Measurements from ENCODE around the gene ACVR2A. TPM values are rescaled to one million over a fixed set of nuclear protein-coding genes. Genes with fewer than 3 reads are reported as not detected.

Gene ACVR2A
- total RNA-seq (1 to 10 TPM; 1.4 to 2.5 TPM), polyA plus RNA-seq (3.2 TPM)

DNA sequence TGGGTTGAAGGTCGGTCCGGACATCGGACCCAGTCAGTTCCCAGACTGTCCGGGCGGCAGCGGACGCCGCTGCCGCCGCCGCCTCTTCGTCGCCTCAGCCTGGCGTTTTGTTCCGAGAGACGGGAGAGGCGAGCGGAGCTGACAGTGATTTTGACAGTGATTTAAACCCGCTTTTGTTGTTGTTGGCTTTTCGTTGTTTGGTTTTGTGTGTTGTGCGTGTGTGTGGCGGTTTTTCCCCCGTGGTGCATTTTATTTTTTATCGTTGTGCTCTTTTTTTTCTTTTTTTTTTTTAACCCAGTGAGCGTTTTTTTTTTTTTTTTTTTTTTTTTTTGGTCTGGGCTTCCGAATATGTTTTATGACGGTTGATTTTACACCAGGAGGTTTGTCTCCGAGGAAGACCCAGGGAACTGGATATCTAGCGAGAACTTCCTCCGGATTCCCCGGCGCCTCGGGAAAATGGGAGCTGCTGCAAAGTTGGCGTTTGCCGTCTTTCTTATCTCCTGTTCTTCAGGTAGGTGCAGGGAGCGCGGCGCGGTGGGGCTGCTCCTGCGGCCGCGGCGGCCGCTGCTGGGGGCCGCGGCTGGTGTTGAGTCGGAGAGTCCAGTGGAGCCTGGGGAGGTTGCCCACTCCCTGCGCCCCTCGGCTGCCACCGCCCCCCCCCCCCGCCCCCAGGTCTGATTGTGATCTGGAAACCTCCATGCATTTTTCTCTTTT lies at the start of gene ACVR2A:
ACVR2A (plus strand) TSS at position 333 of the 714 bp plus-strand sequence; CDS start at position 457, 124 bp downstream.
- no peaks in the 10 kb centered on the region for H3K9me3 ChIP-seq (ENCODE audit: low read length)
- H3K4me3 ChIP-seq (ENCODE audit: low read length) = peak within 1 kb of the TSS; percentile 77
- Mint-ChIP-seq H3K27me3 (peaks cover 24 to 45% of the 10 kb centered on the region in 2 donors), H3K4me1 (peaks cover 34 to 42% (median 40%) of the 10 kb centered on the region in 3 donors), H3K36me3 (peaks cover 0 to 8% (median 0%) of the 10 kb centered on the region in 3 donors), H3K27ac (peak within 1 kb of the TSS; percentile 73 to 94 (median 88)), H3K4me3 (peak within 1 kb of the TSS; percentile 90 to 98 (median 95)), H3K9me3 (peaks cover 0 to 6% (median 4%) of the 10 kb centered on the region in 5 donors)
- H3K36me3 ChIP-seq (ENCODE audit: insufficient read depth, low read length) = no peaks in the 10 kb centered on the region
- ChIA-PET POLR2A (interaction anchor here (0.6 to 1.0 kb wide), 6 partner anchors 205 to 1742 kb away, joined by 3 to 14 read pairs (median 4); partner anchors contain the start of gene MMADHC), CTCF (interaction anchor here (0.7 to 1.4 kb wide), 2 partner anchors 11 to 80 kb away, joined by 3 to 4 read pairs; no protein-coding TSS in a partner anchor)
- H3K27ac ChIP-seq (ENCODE audit: low read depth, low read length) = peak within 1 kb of the TSS; percentile 34
- peaks cover 14% of the 10 kb centered on the region for H3K4me1 ChIP-seq (ENCODE audit: insufficient read depth, low read length)
- H3K27me3 ChIP-seq (ENCODE audit: insufficient read depth, low read length, poor library complexity, severe bottlenecking) = no peaks in the 10 kb centered on the region
- DNase-seq = peak in 4 of 5 donors; percentile 10 to 65 (median 35)

DNA sequence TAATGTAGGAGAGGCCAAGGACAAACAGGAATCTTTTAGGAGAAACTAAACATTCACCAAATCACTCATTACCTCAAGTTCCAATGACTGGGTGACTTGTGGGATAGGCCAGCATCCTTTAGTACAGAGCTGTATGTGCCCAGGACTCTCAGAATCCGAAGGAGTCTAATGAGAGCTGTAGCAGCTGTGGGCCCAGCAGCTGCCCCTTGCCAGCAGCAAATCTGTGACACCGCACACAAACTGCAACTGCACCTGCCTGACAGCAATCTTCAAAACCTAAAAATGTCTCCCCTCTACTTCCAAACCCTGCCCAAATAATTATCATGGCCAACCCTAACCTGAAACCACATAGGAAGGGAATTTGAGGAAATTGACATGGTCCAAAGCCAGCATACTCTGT lies 44.5 kb upstream of the ACVR2A start:
- H3K36me3 Mint-ChIP-seq = no peaks in the 10 kb centered on the region
- no peaks in the 10 kb centered on the region for H3K27me3 Mint-ChIP-seq

DNA sequence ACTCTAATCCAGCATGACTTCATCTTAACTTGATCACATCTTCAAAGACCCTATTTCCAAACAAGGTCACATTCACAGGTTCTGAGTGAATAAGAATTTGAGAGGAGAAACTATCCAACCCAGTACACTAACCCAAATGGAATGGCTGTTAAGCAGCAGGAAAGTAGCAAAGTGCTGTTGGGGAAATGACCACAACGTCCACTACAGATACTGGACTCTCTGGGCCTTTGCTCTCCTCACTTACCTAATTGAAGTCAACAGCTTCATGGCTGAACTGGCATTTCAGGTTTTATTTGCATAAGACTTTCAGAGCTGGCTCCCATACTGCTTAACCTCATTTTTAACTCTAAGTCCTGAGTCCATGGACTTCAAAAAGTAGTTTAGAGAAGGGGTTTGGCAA lies 38.0 kb upstream of the ACVR2A start:
- Histone ChIP-seq H3K4me3 (ENCODE audit: low read length) (no peak overlapping the region), H3K27me3 (ENCODE audit: insufficient read depth, low read length, poor library complexity, severe bottlenecking) (no peaks in the 10 kb centered on the region), H3K4me1 (ENCODE audit: insufficient read depth, low read length) (no peaks in the 10 kb centered on the region), H3K36me3 (ENCODE audit: insufficient read depth, low read length) (no peaks in the 10 kb centered on the region), H3K27ac (ENCODE audit: low read depth, low read length) (no peak overlapping the region), H3K9me3 (ENCODE audit: low read length) (no peaks in the 10 kb centered on the region)
- H3K27me3 Mint-ChIP-seq = peaks cover 0 to 10% of the 10 kb centered on the region in 2 donors
- no peak for DNase-seq
- CTCF ChIA-PET = no interaction called here
- peaks cover 0 to 2% (median 0%) of the 10 kb centered on the region in 3 donors for H3K4me1 Mint-ChIP-seq
- H3K27ac Mint-ChIP-seq = no peak overlapping the region
- no peaks in the 10 kb centered on the region for H3K36me3 Mint-ChIP-seq
- H3K4me3 Mint-ChIP-seq = no peak overlapping the region
- POLR2A ChIA-PET = no interaction called here
- no peaks in the 10 kb centered on the region for H3K9me3 Mint-ChIP-seq

More for the DNA sequence above, 44.5 kb upstream of the ACVR2A start:
- H3K36me3 ChIP-seq (ENCODE audit: insufficient read depth, low read length) = no peaks in the 10 kb centered on the region
- H3K9me3 Mint-ChIP-seq = no peaks in the 10 kb centered on the region
- POLR2A ChIA-PET = no interaction called here
- H3K4me1 Mint-ChIP-seq = peaks cover 6 to 17% (median 13%) of the 10 kb centered on the region in 3 donors
- no peaks in the 10 kb centered on the region for H3K27me3 ChIP-seq (ENCODE audit: insufficient read depth, low read length, poor library complexity, severe bottlenecking)
- CTCF ChIA-PET = no interaction called here
- no peak for DNase-seq
- no peak overlapping the region for H3K27ac Mint-ChIP-seq
- no peak overlapping the region for H3K4me3 ChIP-seq (ENCODE audit: low read length)
- no peak overlapping the region for H3K27ac ChIP-seq (ENCODE audit: low read depth, low read length)
- no peak overlapping the region for H3K4me3 Mint-ChIP-seq
- no peaks in the 10 kb centered on the region for H3K9me3 ChIP-seq (ENCODE audit: low read length)
- no peaks in the 10 kb centered on the region for H3K4me1 ChIP-seq (ENCODE audit: insufficient read depth, low read length)

DNA sequence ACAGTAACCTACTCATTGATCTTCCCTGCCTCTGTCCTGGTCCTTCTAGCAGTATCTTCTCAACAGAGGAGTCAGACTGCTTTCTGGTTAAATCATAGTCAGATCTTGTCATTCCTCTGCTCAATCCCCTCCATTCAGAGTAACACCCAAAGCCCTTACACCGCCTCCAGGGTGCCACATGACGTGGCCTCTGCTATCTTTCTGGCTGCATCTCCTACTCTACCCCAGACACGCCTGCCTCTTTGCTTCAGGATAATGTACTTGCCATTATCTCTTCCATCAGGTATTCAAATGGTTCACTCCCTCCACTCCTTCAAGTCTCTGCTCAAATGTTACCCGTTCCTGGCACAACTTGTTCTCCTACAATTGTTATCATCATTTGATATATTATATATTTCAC lies 36.3 kb upstream of the ACVR2A start:
- Mint-ChIP-seq H3K9me3 (no peaks in the 10 kb centered on the region), H3K4me3 (no peak overlapping the region), H3K36me3 (no peaks in the 10 kb centered on the region), H3K27me3 (peaks cover 0 to 14% of the 10 kb centered on the region in 2 donors), H3K4me1 (peaks cover 0 to 2% (median 0%) of the 10 kb centered on the region in 3 donors), H3K27ac (no peak overlapping the region)
- Histone ChIP-seq H3K4me3 (ENCODE audit: low read length) (no peak overlapping the region), H3K27me3 (ENCODE audit: insufficient read depth, low read length, poor library complexity, severe bottlenecking) (no peaks in the 10 kb centered on the region), H3K4me1 (ENCODE audit: insufficient read depth, low read length) (no peaks in the 10 kb centered on the region), H3K27ac (ENCODE audit: low read depth, low read length) (no peak overlapping the region), H3K36me3 (ENCODE audit: insufficient read depth, low read length) (no peaks in the 10 kb centered on the region), H3K9me3 (ENCODE audit: low read length) (no peaks in the 10 kb centered on the region)
- ChIA-PET CTCF (no interaction called here), POLR2A (no interaction called here)
- no peak for DNase-seq

DNA sequence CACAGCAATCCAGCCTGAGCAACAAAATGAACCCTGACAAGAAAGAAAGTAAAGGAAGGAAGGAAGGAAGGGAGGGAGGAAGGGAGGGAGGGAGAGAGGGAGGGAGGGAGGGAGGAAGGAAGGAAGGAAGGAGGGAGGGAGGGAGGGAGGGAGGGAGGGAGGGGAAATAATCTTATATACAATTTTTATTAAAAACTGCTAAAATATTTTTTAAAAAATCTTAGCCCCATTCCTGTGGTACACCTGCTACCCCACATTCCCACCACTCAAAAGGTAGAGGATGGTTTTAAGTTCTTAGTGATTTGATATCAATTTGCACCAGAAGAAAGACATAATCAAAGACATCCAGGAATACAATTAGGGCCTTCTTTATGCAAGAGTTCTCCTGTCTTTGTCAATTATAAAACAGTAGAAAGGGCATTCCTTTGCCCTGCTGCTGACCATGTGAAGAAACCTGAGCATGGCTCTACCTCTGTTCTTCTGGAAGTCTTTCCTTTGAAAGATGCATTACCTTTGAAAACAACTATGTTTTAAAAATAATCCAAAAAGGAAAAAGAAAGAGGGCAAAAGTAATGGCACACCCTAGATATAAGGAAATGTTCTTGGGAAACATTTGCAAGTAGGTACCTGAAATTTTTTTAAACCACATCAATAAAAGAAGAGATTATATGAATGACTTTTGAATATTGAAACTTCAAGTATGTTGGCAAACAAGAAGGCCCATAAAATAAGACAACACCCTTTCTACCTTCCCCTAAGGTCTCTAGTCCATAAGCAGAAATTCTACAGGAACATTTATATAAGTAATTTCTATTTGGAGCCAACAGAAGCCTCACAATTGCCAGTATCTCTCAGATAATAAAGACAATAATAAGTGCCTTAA lies 33.7 kb upstream of the ACVR2A start:
- no peak for DNase-seq
- Histone ChIP-seq H3K27ac (ENCODE audit: low read depth, low read length) (no peak overlapping the region), H3K36me3 (ENCODE audit: insufficient read depth, low read length) (no peaks in the 10 kb centered on the region), H3K27me3 (ENCODE audit: insufficient read depth, low read length, poor library complexity, severe bottlenecking) (no peaks in the 10 kb centered on the region), H3K4me3 (ENCODE audit: low read length) (no peak overlapping the region), H3K4me1 (ENCODE audit: insufficient read depth, low read length) (no peaks in the 10 kb centered on the region), H3K9me3 (ENCODE audit: low read length) (no peaks in the 10 kb centered on the region)
- peaks cover 0 to 2% (median 0%) of the 10 kb centered on the region in 3 donors for H3K4me1 Mint-ChIP-seq
- H3K27me3 Mint-ChIP-seq = peaks cover 2 to 19% of the 10 kb centered on the region in 2 donors
- H3K4me3 Mint-ChIP-seq = no peak overlapping the region
- ChIA-PET POLR2A (no interaction called here), CTCF (no interaction called here)
- H3K36me3 Mint-ChIP-seq = no peaks in the 10 kb centered on the region
- peaks cover 0 to 3% (median 0%) of the 10 kb centered on the region in 5 donors for H3K9me3 Mint-ChIP-seq
- no peak overlapping the region for H3K27ac Mint-ChIP-seq

DNA sequence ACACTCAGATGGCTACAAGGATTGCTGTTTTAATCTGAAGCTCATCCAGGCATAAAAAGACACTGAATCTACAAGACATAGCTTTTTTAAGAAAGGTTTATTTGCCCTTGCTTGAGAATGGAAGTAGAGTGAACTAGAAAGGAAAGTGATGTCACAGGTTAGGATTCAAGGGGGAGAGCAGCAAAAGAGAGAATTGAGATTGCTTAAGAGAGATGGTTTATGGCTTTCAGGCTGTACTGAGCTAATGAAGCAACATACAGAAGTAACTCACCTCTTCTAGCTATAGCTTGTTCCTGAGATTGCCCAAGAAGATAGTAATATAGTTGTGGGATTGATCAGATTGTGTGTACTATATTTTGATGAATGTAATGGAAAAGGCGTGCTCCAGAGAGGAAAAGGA lies 26.1 kb upstream of the ACVR2A start:
- ChIA-PET CTCF (no interaction called here), POLR2A (no interaction called here)
- Histone ChIP-seq H3K27ac (ENCODE audit: low read depth, low read length) (no peak overlapping the region), H3K9me3 (ENCODE audit: low read length) (no peaks in the 10 kb centered on the region), H3K36me3 (ENCODE audit: insufficient read depth, low read length) (no peaks in the 10 kb centered on the region), H3K4me1 (ENCODE audit: insufficient read depth, low read length) (no peaks in the 10 kb centered on the region), H3K4me3 (ENCODE audit: low read length) (no peak overlapping the region), H3K27me3 (ENCODE audit: insufficient read depth, low read length, poor library complexity, severe bottlenecking) (no peaks in the 10 kb centered on the region)
- no peak for DNase-seq
- Mint-ChIP-seq H3K9me3 (peaks cover 0 to 8% (median 7%) of the 10 kb centered on the region in 5 donors), H3K4me1 (no peaks in the 10 kb centered on the region), H3K4me3 (no peak overlapping the region), H3K27ac (no peak overlapping the region), H3K36me3 (no peaks in the 10 kb centered on the region), H3K27me3 (peaks cover 11 to 34% of the 10 kb centered on the region in 2 donors)

DNA sequence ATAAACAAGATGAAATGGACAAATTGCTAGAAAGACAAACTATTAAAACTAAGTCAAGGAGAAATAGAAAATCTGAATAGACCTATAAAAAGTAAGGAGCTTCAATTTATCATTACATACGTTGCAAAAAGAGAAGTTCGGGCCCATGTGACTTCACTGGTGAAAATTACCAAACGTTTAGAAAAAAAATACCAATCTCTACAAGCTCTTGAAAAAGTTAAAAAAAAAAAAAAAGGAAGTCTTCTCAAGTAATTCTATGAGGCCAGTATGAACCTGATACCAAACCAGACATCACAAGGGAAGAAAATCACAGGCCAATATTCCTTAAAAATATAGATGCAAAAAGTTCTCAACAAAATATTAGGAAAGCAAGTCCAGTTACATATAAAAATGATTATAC lies 20.2 kb upstream of the ACVR2A start:
- H3K27me3 ChIP-seq (ENCODE audit: insufficient read depth, low read length, poor library complexity, severe bottlenecking) = no peaks in the 10 kb centered on the region
- no peak overlapping the region for H3K27ac Mint-ChIP-seq
- peaks cover 0 to 8% (median 6%) of the 10 kb centered on the region in 5 donors for H3K9me3 Mint-ChIP-seq
- H3K9me3 ChIP-seq (ENCODE audit: low read length) = no peaks in the 10 kb centered on the region
- no peak overlapping the region for H3K4me3 Mint-ChIP-seq
- no peak overlapping the region for H3K4me3 ChIP-seq (ENCODE audit: low read length)
- no peaks in the 10 kb centered on the region for H3K36me3 Mint-ChIP-seq
- DNase-seq = no peak
- CTCF ChIA-PET = no interaction called here
- H3K27me3 Mint-ChIP-seq = peaks cover 5 to 17% of the 10 kb centered on the region in 2 donors
- H3K4me1 ChIP-seq (ENCODE audit: insufficient read depth, low read length) = no peaks in the 10 kb centered on the region
- POLR2A ChIA-PET = no interaction called here
- no peak overlapping the region for H3K27ac ChIP-seq (ENCODE audit: low read depth, low read length)
- H3K36me3 ChIP-seq (ENCODE audit: insufficient read depth, low read length) = no peaks in the 10 kb centered on the region
- H3K4me1 Mint-ChIP-seq = no peaks in the 10 kb centered on the region

Measured in CD8-positive, alpha-beta memory T cell (primary cell).